ENCODE measurements around the gene ASPG. TPM values are rescaled to one million over a fixed set of nuclear protein-coding genes. Genes with fewer than 3 reads are reported as not detected.

The ASPG gene
- polyA plus RNA-seq, 1 donor from 2014 or later = 0.16 TPM

DNA sequence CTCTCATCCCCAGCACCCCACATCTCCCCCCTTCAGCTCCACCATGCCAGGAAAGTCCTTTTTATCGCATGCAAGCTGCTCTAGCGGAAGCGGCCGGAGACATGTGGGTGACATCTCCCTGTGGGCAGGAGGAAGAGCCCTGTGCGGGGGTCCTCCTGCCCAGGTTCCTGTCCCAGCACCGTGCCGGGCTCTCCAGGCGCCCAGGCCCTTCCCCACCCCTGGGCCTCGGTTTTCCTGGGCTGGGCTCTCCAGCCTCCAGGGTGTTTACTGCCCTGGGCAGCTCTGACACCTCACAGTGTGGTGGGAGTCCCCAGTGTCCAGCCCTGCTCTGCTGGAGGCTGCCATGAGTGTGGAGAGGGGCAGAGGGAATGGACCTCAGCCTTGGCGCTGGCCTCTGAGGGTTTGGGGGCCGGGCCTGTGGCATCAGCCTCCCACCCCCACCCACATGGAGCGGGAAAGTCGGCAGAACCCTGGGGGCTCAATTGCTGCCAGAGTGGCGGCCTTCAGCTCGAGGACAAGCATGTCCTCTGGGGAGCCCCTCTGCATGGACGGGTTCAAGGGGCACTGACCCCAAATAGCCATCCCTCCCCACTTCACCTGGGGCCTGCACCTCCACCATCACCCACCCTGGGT lies 16.9 kb downstream of the ASPG start:
- H4K20me1 ChIP-seq (ENCODE audit: insufficient read depth) = no peaks in the 10 kb centered on the region
- H3F3A ChIP-seq (ENCODE audit: insufficient read depth, low read length, poor library complexity, severe bottlenecking) = no peaks in the 10 kb centered on the region
- H3K9me2 ChIP-seq (ENCODE audit: insufficient read depth, low read length) = no peaks in the 10 kb centered on the region
- no peak overlapping the region for H3K4me2 ChIP-seq (ENCODE audit: low read length)
- H3K36me3 ChIP-seq (ENCODE audit: insufficient read depth, low read length) = no peaks in the 10 kb centered on the region
- TF ChIP-seq EP300 (conservative IDR thresholded peaks at IDR 0.05; ENCODE audit: poor library complexity, severe bottlenecking) (no peak), POLR2AphosphoS5 (IDR thresholded peaks at IDR 0.05) (no peak), MXI1 (conservative IDR thresholded peaks at IDR 0.05; ENCODE audit: poor library complexity, severe bottlenecking) (no peak), CTCF (IDR thresholded peaks at IDR 0.05; ENCODE audit: poor library complexity, severe bottlenecking) (no peak), EZH2 (IDR thresholded peaks at IDR 0.05; ENCODE audit: borderline replicate concordance, insufficient read depth, low read length, poor library complexity, severe bottlenecking) (no peak), TAF1 (IDR thresholded peaks at IDR 0.05; ENCODE audit: low read depth) (no peak), RAD21 (conservative IDR thresholded peaks at IDR 0.05) (no peak), SMC3 (conservative IDR thresholded peaks at IDR 0.05; ENCODE audit: poor library complexity) (no peak)
- TF ChIP-seq, protein P1, sequence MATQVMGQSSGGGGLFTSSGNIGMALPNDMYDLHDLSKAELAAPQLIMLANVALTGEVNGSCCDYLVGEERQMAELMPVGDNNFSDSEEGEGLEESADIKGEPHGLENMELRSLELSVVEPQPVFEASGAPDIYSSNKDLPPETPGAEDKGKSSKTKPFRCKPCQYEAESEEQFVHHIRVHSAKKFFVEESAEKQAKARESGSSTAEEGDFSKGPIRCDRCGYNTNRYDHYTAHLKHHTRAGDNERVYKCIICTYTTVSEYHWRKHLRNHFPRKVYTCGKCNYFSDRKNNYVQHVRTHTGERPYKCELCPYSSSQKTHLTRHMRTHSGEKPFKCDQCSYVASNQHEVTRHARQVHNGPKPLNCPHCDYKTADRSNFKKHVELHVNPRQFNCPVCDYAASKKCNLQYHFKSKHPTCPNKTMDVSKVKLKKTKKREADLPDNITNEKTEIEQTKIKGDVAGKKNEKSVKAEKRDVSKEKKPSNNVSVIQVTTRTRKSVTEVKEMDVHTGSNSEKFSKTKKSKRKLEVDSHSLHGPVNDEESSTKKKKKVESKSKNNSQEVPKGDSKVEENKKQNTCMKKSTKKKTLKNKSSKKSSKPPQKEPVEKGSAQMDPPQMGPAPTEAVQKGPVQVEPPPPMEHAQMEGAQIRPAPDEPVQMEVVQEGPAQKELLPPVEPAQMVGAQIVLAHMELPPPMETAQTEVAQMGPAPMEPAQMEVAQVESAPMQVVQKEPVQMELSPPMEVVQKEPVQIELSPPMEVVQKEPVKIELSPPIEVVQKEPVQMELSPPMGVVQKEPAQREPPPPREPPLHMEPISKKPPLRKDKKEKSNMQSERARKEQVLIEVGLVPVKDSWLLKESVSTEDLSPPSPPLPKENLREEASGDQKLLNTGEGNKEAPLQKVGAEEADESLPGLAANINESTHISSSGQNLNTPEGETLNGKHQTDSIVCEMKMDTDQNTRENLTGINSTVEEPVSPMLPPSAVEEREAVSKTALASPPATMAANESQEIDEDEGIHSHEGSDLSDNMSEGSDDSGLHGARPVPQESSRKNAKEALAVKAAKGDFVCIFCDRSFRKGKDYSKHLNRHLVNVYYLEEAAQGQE (IDR thresholded peaks at IDR 0.05; ENCODE audit: borderline replicate concordance) = no peak
- no peak overlapping the region for H3K27ac ChIP-seq (ENCODE audit: low read length)
- no peaks in the 10 kb centered on the region for H3K9me3 ChIP-seq (ENCODE audit: low read length)
- H3K79me2 ChIP-seq (replicated peaks; ENCODE audit: insufficient read depth, low read length) = no peaks in the 10 kb centered on the region
- no peak overlapping the region for H2AFZ ChIP-seq (ENCODE audit: low read depth, low read length)
- H3K4me3 ChIP-seq (ENCODE audit: low read length) = no peak overlapping the region
- H3K27me3 ChIP-seq (ENCODE audit: insufficient read depth, low read depth, low read length) = no peaks in the 10 kb centered on the region
- no peak overlapping the region for H3K9ac ChIP-seq (ENCODE audit: low read length)

- H3F3A ChIP-seq (ENCODE audit: insufficient read depth, low read length, poor library complexity, severe bottlenecking) = no peaks in the 10 kb centered on the region
- no peak overlapping the region for H2AFZ ChIP-seq (ENCODE audit: low read depth, low read length)
- no peaks in the 10 kb centered on the region for H3K9me3 ChIP-seq (ENCODE audit: low read length)
- no peak overlapping the region for H3K4me2 ChIP-seq (ENCODE audit: low read length)
- H3K27me3 ChIP-seq (ENCODE audit: insufficient read depth, low read depth, low read length) = no peaks in the 10 kb centered on the region
- H3K9ac ChIP-seq (ENCODE audit: low read length) = no peak overlapping the region
- H4K20me1 ChIP-seq (ENCODE audit: insufficient read depth) = no peaks in the 10 kb centered on the region
- no peak overlapping the region for H3K27ac ChIP-seq (ENCODE audit: low read length)
- TF ChIP-seq RAD21 (conservative IDR thresholded peaks at IDR 0.05) (no peak), SMC3 (conservative IDR thresholded peaks at IDR 0.05; ENCODE audit: poor library complexity) (no peak), EZH2 (IDR thresholded peaks at IDR 0.05; ENCODE audit: borderline replicate concordance, insufficient read depth, low read length, poor library complexity, severe bottlenecking) (no peak), EP300 (conservative IDR thresholded peaks at IDR 0.05; ENCODE audit: poor library complexity, severe bottlenecking) (no peak), TAF1 (IDR thresholded peaks at IDR 0.05; ENCODE audit: low read depth) (no peak), MXI1 (conservative IDR thresholded peaks at IDR 0.05; ENCODE audit: poor library complexity, severe bottlenecking) (no peak), CTCF (IDR thresholded peaks at IDR 0.05; ENCODE audit: poor library complexity, severe bottlenecking) (no peak), POLR2AphosphoS5 (IDR thresholded peaks at IDR 0.05) (no peak)
- TF ChIP-seq, protein P1 (IDR thresholded peaks at IDR 0.05; ENCODE audit: borderline replicate concordance) = no peak
- no peaks in the 10 kb centered on the region for H3K36me3 ChIP-seq (ENCODE audit: insufficient read depth, low read length)
- H3K9me2 ChIP-seq (ENCODE audit: insufficient read depth, low read length) = no peaks in the 10 kb centered on the region
- H3K4me3 ChIP-seq (ENCODE audit: low read length) = no peak overlapping the region
- H3K79me2 ChIP-seq (replicated peaks; ENCODE audit: insufficient read depth, low read length) = no peaks in the 10 kb centered on the region
Observed at GRCh38 chr14:104103061-104103445, 17.6 kb downstream of the ASPG start.

Measured in neural cell (in vitro differentiated cells).